Measurements from ENCODE around the gene ZC3H13. TPM values are rescaled to one million over a fixed set of nuclear protein-coding genes. Genes with fewer than 3 reads are reported as not detected.

ZC3H13 gene
- total and polyA plus RNA-seq, 10 of the 15 experiments (the other 5 are each of a cell fraction or from before 2014, with no cell fraction given): 10.0 to 55.9 (median 25.4) TPM

DNA sequence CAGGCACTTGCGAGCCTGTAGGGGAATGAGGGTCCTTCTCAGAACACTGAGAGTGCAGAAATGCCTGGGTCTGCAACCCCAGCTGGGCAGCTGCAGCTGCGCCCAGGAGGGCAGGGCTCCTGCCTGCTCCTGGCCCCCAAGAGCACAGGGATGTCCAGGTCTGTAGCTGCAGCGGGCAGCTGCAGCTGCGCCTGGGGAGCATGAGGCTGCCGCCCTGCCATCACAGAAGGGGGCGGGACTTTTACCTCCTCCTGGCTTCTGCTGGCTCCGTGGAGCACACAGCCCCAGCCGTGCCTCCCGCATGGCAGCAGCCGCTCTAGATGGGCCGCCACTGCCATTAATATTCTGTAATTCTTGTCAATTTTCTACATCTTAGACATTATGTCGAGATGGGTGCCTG is 34.4 kb upstream of the ZC3H13 start:
- no peak overlapping the region for H3K9ac ChIP-seq (ENCODE audit: control insufficient read depth, insufficient read depth, low read length)
- intact Hi-C loops (cut with micrococcal nuclease; ENCODE audit: unreplicated experiment): no loop called here
- H3K4me3 ChIP-seq: no peak overlapping the region
- no peaks in the 10 kb centered on the region for H3K27me3 ChIP-seq (replicated peaks in 1 of 2; ENCODE audit: control insufficient read depth in 2 of 2, insufficient read depth in 2 of 2, low read length in 1 of 2)
- 84% methylated on average over 12 of the region's 12 CpGs for WGBS (ENCODE audit: insufficient coverage, insufficient replicate concordance, low lambda C conversion rate, missing lambda C conversion rate)
- H3K27ac ChIP-seq (ENCODE audit: control insufficient read depth, insufficient read depth): no peak overlapping the region
- no peaks in the 10 kb centered on the region for H3K79me2 ChIP-seq (ENCODE audit: control insufficient read depth, insufficient read depth, low read length)
- CTCF ChIA-PET: interaction anchor here (1.1 kb wide), 1 partner anchor 19 kb away, joined by 3 read pairs; no protein-coding TSS in a partner anchor
- no peak overlapping the region for H3K4me2 ChIP-seq (ENCODE audit: control insufficient read depth, insufficient read depth)
- no peak for ATAC-seq
- H3K9me3 ChIP-seq (replicated peaks; ENCODE audit: control insufficient read depth, insufficient read depth, low read length): no peaks in the 10 kb centered on the region
- no TSS peak for BruUV-seq (replicated peaks)
- H4K20me1 ChIP-seq (ENCODE audit: control insufficient read depth, insufficient read depth): no peaks in the 10 kb centered on the region
- in situ Hi-C loops (cut with MboI): no loop called here
- SMC1A ChIA-PET (ENCODE audit: uncharacterized antibody, unreplicated experiment): interaction anchor here (0.6 kb wide), 1 partner anchor 45 kb away, joined by 3 read pairs; no protein-coding TSS in a partner anchor
- DNase-seq (ENCODE audit: low read depth, low spot score): no peak
- POLR2A ChIA-PET: no interaction called here
- no peaks in the 10 kb centered on the region for H3K4me1 ChIP-seq (ENCODE audit: control insufficient read depth, insufficient read depth, low read length)
- no peak overlapping the region for H2AFZ ChIP-seq (ENCODE audit: control insufficient read depth, low read depth, low read length)
- RAD21 ChIA-PET (ENCODE audit: unreplicated experiment): no interaction called here
- no peaks in the 10 kb centered on the region for H3K36me3 ChIP-seq (ENCODE audit: control insufficient read depth in 2 of 2, insufficient read depth in 2 of 2, low read length in 1 of 2)
- FAIRE-seq: no peak
- TF ChIP-seq MEF2A (IDR thresholded peaks at IDR 0.05; ENCODE audit: insufficient read depth, low read depth, low read length): no peak
- TF ChIP-seq, protein P1, sequence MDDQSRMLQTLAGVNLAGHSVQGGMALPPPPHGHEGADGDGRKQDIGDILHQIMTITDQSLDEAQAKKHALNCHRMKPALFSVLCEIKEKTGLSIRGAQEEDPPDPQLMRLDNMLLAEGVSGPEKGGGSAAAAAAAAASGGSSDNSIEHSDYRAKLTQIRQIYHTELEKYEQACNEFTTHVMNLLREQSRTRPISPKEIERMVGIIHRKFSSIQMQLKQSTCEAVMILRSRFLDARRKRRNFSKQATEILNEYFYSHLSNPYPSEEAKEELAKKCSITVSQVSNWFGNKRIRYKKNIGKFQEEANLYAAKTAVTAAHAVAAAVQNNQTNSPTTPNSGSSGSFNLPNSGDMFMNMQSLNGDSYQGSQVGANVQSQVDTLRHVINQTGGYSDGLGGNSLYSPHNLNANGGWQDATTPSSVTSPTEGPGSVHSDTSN (IDR thresholded peaks at IDR 0.05; ENCODE audit: insufficient replicate concordance, low read depth, low read length): no peak
- no peak for TF ChIP-seq SRF (IDR thresholded peaks at IDR 0.05; ENCODE audit: low read depth in 2 of 2, low read length in 2 of 2)
- TF ChIP-seq IKZF1 (conservative IDR thresholded peaks at IDR 0.05): no peak
- TF ChIP-seq SMAD1 (IDR thresholded peaks at IDR 0.05; ENCODE audit: low read depth, partially characterized antibody): no peak
- TF ChIP-seq FOXM1 (IDR thresholded peaks at IDR 0.05; ENCODE audit: low read depth, low read length): no peak
- TF ChIP-seq RBBP5 (conservative IDR thresholded peaks at IDR 0.05): no peak
- TF ChIP-seq FOS (IDR thresholded peaks at IDR 0.05; ENCODE audit: borderline replicate concordance, extremely low read depth, insufficient read length): no peak
- TF ChIP-seq SUZ12 (IDR thresholded peaks at IDR 0.05; ENCODE audit: unreplicated experiment): no peak
- TF ChIP-seq, protein P2, sequence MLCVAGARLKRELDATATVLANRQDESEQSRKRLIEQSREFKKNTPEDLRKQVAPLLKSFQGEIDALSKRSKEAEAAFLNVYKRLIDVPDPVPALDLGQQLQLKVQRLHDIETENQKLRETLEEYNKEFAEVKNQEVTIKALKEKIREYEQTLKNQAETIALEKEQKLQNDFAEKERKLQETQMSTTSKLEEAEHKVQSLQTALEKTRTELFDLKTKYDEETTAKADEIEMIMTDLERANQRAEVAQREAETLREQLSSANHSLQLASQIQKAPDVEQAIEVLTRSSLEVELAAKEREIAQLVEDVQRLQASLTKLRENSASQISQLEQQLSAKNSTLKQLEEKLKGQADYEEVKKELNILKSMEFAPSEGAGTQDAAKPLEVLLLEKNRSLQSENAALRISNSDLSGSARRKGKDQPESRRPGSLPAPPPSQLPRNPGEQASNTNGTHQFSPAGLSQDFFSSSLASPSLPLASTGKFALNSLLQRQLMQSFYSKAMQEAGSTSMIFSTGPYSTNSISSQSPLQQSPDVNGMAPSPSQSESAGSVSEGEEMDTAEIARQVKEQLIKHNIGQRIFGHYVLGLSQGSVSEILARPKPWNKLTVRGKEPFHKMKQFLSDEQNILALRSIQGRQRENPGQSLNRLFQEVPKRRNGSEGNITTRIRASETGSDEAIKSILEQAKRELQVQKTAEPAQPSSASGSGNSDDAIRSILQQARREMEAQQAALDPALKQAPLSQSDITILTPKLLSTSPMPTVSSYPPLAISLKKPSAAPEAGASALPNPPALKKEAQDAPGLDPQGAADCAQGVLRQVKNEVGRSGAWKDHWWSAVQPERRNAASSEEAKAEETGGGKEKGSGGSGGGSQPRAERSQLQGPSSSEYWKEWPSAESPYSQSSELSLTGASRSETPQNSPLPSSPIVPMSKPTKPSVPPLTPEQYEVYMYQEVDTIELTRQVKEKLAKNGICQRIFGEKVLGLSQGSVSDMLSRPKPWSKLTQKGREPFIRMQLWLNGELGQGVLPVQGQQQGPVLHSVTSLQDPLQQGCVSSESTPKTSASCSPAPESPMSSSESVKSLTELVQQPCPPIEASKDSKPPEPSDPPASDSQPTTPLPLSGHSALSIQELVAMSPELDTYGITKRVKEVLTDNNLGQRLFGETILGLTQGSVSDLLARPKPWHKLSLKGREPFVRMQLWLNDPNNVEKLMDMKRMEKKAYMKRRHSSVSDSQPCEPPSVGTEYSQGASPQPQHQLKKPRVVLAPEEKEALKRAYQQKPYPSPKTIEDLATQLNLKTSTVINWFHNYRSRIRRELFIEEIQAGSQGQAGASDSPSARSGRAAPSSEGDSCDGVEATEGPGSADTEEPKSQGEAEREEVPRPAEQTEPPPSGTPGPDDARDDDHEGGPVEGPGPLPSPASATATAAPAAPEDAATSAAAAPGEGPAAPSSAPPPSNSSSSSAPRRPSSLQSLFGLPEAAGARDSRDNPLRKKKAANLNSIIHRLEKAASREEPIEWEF (IDR thresholded peaks at IDR 0.05; ENCODE audit: insufficient replicate concordance, low read depth, low read length): no peak
- TF ChIP-seq, protein P3, sequence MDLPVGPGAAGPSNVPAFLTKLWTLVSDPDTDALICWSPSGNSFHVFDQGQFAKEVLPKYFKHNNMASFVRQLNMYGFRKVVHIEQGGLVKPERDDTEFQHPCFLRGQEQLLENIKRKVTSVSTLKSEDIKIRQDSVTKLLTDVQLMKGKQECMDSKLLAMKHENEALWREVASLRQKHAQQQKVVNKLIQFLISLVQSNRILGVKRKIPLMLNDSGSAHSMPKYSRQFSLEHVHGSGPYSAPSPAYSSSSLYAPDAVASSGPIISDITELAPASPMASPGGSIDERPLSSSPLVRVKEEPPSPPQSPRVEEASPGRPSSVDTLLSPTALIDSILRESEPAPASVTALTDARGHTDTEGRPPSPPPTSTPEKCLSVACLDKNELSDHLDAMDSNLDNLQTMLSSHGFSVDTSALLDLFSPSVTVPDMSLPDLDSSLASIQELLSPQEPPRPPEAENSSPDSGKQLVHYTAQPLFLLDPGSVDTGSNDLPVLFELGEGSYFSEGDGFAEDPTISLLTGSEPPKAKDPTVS (IDR thresholded peaks at IDR 0.05; ENCODE audit: low read depth, low read length): no peak
- TF ChIP-seq, protein P4, sequence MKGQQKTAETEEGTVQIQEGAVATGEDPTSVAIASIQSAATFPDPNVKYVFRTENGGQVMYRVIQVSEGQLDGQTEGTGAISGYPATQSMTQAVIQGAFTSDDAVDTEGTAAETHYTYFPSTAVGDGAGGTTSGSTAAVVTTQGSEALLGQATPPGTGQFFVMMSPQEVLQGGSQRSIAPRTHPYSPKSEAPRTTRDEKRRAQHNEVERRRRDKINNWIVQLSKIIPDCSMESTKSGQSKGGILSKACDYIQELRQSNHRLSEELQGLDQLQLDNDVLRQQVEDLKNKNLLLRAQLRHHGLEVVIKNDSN (IDR thresholded peaks at IDR 0.05; ENCODE audit: borderline replicate concordance, extremely low read length, insufficient read depth, low read depth, low read length): no peak
- TF ChIP-seq, protein P5, sequence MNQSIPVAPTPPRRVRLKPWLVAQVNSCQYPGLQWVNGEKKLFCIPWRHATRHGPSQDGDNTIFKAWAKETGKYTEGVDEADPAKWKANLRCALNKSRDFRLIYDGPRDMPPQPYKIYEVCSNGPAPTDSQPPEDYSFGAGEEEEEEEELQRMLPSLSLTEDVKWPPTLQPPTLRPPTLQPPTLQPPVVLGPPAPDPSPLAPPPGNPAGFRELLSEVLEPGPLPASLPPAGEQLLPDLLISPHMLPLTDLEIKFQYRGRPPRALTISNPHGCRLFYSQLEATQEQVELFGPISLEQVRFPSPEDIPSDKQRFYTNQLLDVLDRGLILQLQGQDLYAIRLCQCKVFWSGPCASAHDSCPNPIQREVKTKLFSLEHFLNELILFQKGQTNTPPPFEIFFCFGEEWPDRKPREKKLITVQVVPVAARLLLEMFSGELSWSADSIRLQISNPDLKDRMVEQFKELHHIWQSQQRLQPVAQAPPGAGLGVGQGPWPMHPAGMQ (IDR thresholded peaks at IDR 0.05; ENCODE audit: borderline replicate concordance): no peak
- TF ChIP-seq CREB1 (IDR thresholded peaks at IDR 0.05; ENCODE audit: low read depth): no peak
